Measurements from ENCODE around the gene LRRC4C. TPM values are rescaled to one million over a fixed set of nuclear protein-coding genes. Genes with fewer than 3 reads are reported as not detected.

The LRRC4C gene
- total RNA-seq, 1 experiment from 2014 or later = 0.72 TPM

- Mint-ChIP-seq H3K4me3 (no peak overlapping the region), H3K36me3 (no peaks in the 10 kb centered on the region), H3K27me3 (ENCODE audit: low read depth) (no peaks in the 10 kb centered on the region), H3K4me1 (0 out of 2 replicates have a peak, but pooled peaks cover 4% of the 10 kb centered on the region), H3K9me3 (peaks cover 9% of the 10 kb centered on the region), H3K27ac (no peak overlapping the region)
- ChIA-PET POLR2A (no interaction called here), CTCF (no interaction called here)
- ATAC-seq (no peak), DNase-seq (ENCODE audit: low spot score) (no peak)
- TF ChIP-seq TEAD4 (CRISPR knock-in tag; IDR thresholded peaks at IDR 0.05) = no peak
These were observed 184.6 kb downstream of the LRRC4C start for GRCh38 chr11:41274831-41275230.

DNA sequence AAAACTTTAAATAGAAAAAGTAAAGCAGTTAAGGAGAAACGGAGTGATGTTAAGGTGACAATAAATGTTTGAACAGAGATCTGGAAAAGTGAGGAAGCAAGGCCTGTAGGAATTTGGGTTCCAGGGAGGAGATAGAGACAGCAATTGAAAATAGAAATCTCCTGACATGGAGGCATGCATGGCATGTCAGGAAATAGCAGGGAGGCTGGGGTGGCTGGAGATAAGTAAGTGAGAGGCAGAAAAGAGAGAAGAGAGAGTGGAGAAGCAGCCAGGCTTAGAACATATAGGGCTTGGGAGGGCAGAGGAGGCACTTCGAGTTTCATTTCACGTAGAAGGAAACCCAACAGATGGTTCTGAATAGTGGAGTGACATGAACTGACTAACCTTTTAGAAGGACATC, 185.5 kb downstream of the LRRC4C start:
- Mint-ChIP-seq H3K4me3 (no peak overlapping the region), H3K36me3 (no peaks in the 10 kb centered on the region), H3K9me3 (peaks cover 9% of the 10 kb centered on the region), H3K27me3 (ENCODE audit: low read depth) (no peaks in the 10 kb centered on the region), H3K4me1 (0 out of 2 replicates have a peak, but pooled peaks cover 4% of the 10 kb centered on the region), H3K27ac (no peak overlapping the region)
- TF ChIP-seq ETV6 (CRISPR knock-in tag; IDR thresholded peaks at IDR 0.05) (no peak), ZNF121 (CRISPR knock-in tag; IDR thresholded peaks at IDR 0.05) (no peak), NFATC4 (CRISPR knock-in tag; IDR thresholded peaks at IDR 0.05) (no peak), OVOL2 (CRISPR knock-in tag; IDR thresholded peaks at IDR 0.05; ENCODE audit: borderline replicate concordance) (no peak), ESRRA (CRISPR knock-in tag; IDR thresholded peaks at IDR 0.05; ENCODE audit: borderline replicate concordance) (no peak), CBFB (CRISPR knock-in tag; IDR thresholded peaks at IDR 0.05; ENCODE audit: low read depth) (no peak), NR1H2 (CRISPR knock-in tag; IDR thresholded peaks at IDR 0.05) (no peak), CREB1 (CRISPR knock-in tag; IDR thresholded peaks at IDR 0.05) (no peak), SMAD3 (CRISPR knock-in tag; IDR thresholded peaks at IDR 0.05; ENCODE audit: borderline replicate concordance) (no peak), KAT7 (CRISPR knock-in tag; IDR thresholded peaks at IDR 0.05; ENCODE audit: borderline replicate concordance) (no peak)
- TF ChIP-seq, protein P1, sequence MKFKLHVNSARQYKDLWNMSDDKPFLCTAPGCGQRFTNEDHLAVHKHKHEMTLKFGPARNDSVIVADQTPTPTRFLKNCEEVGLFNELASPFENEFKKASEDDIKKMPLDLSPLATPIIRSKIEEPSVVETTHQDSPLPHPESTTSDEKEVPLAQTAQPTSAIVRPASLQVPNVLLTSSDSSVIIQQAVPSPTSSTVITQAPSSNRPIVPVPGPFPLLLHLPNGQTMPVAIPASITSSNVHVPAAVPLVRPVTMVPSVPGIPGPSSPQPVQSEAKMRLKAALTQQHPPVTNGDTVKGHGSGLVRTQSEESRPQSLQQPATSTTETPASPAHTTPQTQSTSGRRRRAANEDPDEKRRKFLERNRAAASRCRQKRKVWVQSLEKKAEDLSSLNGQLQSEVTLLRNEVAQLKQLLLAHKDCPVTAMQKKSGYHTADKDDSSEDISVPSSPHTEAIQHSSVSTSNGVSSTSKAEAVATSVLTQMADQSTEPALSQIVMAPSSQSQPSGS (CRISPR knock-in tag; IDR thresholded peaks at IDR 0.05; ENCODE audit: borderline replicate concordance, low read depth) = no peak
- ChIA-PET CTCF (no interaction called here), POLR2A (no interaction called here)
- ATAC-seq (no peak), DNase-seq (ENCODE audit: low spot score) (no peak)

GRCh38 chr11:41267451-41267850, 192.0 kb downstream of the LRRC4C start:
- Mint-ChIP-seq H3K27me3 (ENCODE audit: low read depth) (no peaks in the 10 kb centered on the region), H3K27ac (no peak overlapping the region), H3K36me3 (no peaks in the 10 kb centered on the region), H3K9me3 (no peaks in the 10 kb centered on the region), H3K4me3 (no peak overlapping the region), H3K4me1 (0 out of 2 replicates have a peak, but pooled peaks cover 4% of the 10 kb centered on the region)
- TF ChIP-seq ZNF138 (CRISPR knock-in tag; conservative IDR thresholded peaks at IDR 0.05) (no peak), OVOL2 (CRISPR knock-in tag; IDR thresholded peaks at IDR 0.05; ENCODE audit: borderline replicate concordance) (no peak), ZNF219 (CRISPR knock-in tag; IDR thresholded peaks at IDR 0.05; ENCODE audit: borderline replicate concordance) (no peak), NR2C2 (CRISPR knock-in tag; IDR thresholded peaks at IDR 0.05) (no peak), IRF2 (CRISPR knock-in tag; IDR thresholded peaks at IDR 0.05; ENCODE audit: borderline replicate concordance, low read depth) (no peak), CBFB (CRISPR knock-in tag; IDR thresholded peaks at IDR 0.05; ENCODE audit: low read depth) (no peak), ZNF121 (CRISPR knock-in tag; IDR thresholded peaks at IDR 0.05) (no peak), KAT7 (CRISPR knock-in tag; IDR thresholded peaks at IDR 0.05; ENCODE audit: borderline replicate concordance) (no peak), ETV6 (CRISPR knock-in tag; IDR thresholded peaks at IDR 0.05) (no peak), CREB1 (CRISPR knock-in tag; IDR thresholded peaks at IDR 0.05) (no peak)
- TF ChIP-seq, protein P2, sequence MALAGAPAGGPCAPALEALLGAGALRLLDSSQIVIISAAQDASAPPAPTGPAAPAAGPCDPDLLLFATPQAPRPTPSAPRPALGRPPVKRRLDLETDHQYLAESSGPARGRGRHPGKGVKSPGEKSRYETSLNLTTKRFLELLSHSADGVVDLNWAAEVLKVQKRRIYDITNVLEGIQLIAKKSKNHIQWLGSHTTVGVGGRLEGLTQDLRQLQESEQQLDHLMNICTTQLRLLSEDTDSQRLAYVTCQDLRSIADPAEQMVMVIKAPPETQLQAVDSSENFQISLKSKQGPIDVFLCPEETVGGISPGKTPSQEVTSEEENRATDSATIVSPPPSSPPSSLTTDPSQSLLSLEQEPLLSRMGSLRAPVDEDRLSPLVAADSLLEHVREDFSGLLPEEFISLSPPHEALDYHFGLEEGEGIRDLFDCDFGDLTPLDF (CRISPR knock-in tag; IDR thresholded peaks at IDR 0.05) = no peak
- TF ChIP-seq, protein P3, sequence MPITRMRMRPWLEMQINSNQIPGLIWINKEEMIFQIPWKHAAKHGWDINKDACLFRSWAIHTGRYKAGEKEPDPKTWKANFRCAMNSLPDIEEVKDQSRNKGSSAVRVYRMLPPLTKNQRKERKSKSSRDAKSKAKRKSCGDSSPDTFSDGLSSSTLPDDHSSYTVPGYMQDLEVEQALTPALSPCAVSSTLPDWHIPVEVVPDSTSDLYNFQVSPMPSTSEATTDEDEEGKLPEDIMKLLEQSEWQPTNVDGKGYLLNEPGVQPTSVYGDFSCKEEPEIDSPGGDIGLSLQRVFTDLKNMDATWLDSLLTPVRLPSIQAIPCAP (CRISPR knock-in tag; IDR thresholded peaks at IDR 0.05) = no peak
- DNase-seq (ENCODE audit: low spot score) = no peak
- ChIA-PET POLR2A (no interaction called here), CTCF (no interaction called here)
- ATAC-seq = no peak
